ENCODE measurements around the gene MAP3K12.
A peak's percentile ranks its signal among the peaks of the same experiment; 100 is the strongest.
"Not testable (repeated sequence)": the region's sequence is repeated elsewhere in the genome, so short reads cannot be mapped to it uniquely, and the experiment has no call there.

Gene MAP3K12, protein sequence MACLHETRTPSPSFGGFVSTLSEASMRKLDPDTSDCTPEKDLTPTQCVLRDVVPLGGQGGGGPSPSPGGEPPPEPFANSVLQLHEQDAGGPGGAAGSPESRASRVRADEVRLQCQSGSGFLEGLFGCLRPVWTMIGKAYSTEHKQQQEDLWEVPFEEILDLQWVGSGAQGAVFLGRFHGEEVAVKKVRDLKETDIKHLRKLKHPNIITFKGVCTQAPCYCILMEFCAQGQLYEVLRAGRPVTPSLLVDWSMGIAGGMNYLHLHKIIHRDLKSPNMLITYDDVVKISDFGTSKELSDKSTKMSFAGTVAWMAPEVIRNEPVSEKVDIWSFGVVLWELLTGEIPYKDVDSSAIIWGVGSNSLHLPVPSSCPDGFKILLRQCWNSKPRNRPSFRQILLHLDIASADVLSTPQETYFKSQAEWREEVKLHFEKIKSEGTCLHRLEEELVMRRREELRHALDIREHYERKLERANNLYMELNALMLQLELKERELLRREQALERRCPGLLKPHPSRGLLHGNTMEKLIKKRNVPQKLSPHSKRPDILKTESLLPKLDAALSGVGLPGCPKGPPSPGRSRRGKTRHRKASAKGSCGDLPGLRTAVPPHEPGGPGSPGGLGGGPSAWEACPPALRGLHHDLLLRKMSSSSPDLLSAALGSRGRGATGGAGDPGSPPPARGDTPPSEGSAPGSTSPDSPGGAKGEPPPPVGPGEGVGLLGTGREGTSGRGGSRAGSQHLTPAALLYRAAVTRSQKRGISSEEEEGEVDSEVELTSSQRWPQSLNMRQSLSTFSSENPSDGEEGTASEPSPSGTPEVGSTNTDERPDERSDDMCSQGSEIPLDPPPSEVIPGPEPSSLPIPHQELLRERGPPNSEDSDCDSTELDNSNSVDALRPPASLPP

DNA sequence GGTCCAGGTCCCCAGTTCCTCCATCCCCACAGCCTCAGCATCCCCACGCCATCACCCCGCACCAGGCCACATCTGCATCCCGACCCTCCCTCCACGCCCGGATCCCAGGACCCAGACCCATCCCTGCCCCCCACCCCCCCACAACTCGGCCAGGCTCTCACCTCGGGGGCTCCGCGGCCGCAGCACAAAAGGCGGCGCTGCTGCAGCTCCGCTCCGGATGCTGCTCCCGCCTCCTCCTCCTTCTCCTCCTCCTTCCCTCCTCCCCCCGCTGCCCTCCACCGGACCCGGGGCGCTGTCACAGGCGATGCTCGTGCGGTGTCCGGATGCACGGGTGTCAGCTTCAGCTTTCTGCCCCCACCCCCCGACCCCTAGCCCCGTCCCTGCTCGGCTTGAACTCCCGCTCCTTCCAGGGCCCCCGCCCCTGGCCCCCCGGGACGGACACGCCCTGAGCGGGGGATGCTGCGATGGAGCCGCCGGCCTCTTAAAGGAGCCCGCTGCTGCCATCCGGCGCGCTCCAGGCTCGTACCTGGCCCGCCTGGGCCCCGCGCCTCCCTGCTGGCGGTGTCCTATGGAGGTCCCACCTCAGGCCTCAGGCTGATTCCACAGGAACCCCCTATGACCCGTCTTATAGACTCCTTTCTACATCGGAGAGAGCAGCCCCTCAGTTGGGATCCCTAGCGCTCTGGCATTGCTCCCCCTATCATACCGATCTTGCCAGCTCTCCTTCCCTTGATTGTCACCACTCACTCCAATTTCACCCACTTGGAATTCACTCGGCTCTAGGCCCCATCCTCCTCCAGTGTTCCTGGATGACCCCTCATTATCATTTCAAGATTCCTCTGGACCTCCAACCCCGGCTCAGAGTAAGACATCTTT lies at the start of gene MAP3K12:
TSS of gene MAP3K12 (minus strand) at position 193 of the 876 bp plus-strand sequence. CDS start 12,067 bp downstream, outside the sequence.
- peak; percentile 65 for DNase-seq

DNA sequence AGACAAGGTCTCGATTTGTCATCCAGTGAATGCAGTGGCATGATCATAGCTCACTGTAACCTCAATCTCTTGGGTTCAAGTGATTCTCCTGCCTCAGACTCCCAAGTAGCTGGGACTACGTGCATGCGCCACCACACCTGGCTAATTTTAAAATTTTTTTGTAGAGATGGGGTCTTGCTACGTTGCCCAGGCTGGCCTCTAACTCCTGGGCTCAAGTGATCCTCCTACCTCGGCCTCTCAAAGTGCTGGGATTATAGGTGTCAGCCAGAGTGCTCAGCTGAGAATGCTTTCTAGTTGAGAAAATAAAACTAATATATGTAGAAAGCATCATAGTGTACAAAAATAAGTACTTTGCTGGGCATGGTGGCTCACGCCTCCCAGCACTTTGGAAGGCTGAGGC lies 49.1 kb upstream of the MAP3K12 start:
- not testable (repeated sequence) for DNase-seq

DNA sequence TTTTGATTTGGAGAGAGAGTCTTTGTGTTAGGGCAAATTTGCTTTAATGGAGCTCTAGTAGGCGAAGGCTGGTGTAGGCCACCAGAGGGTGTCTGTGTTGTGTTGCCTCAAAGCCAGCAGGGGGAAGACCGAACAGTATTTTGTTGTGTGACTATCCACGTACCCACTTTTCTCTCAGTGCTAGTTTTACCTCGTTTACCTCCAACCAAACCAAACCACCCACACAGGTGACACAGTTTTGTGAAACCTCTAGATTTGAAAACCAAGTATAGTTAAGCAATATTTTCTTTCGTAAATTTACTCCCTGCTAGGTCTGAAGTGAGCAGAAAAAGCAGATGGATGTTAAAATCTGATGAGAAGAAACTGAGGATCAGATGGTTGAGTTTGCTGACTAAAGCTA lies 44.3 kb upstream of the MAP3K12 start:
- DNase-seq: peak; percentile 43

DNA sequence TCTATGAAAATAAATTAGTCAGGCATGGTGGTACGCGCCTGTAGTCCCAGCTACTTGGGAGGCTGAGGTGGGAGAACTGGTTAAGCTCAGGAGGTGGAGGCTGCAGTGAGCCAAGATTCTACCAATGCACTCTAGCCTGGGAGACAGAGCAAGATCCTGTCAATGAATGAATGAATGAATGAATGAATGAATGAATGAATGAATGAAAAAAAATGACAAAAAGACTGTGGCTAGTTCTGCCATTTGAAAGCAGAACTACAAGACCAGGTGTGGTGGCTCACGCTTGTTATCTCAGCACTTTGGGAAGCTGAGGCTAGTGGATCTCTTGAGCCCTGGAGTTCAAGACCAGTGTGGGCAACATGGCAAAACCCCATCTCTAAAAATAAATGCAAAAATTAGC lies 40.3 kb upstream of the MAP3K12 start:
- DNase-seq: no peak

DNA sequence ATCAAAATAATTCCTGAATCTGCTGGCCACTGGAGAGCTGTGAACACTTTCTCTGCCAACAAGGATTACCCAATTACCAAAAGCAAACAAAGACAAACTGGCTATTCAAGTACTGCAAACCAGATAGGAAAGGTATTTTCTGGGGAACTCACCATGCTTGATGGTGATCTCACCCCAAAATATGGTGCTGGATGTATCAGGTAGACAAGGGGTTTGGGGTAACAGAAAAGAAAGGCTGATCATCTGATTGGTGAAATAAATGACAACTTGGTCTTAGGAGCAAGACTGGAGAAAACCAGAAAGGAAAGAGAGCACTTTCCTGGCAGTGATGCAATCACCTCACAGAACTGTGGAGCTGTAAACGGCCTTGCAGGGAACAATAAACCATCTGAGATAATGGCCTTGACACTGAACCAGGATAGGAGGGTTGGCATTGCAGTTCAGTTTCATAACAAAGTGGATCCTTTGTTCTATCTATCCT lies 39.0 kb upstream of the MAP3K12 start:
- no peak for DNase-seq

DNA sequence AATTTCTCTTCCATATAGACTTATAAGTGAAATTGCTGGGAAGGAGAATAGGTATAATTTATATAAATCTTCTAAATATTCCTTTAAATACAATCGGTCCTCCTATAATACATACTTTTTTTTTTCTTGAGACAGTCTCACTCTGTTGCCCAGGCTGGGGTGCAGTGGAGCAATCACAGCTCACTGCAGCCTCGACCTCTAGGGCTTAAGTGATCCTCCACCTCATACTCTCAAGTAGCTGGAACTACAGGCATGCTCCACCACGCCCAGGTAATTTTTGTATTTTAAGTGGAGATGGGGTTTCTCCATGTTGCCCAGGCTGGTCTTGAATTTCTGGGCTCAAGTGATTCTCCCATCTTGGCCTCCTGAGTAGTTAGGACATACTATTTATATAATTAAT lies 37.7 kb upstream of the MAP3K12 start:
- no peak for DNase-seq

DNA sequence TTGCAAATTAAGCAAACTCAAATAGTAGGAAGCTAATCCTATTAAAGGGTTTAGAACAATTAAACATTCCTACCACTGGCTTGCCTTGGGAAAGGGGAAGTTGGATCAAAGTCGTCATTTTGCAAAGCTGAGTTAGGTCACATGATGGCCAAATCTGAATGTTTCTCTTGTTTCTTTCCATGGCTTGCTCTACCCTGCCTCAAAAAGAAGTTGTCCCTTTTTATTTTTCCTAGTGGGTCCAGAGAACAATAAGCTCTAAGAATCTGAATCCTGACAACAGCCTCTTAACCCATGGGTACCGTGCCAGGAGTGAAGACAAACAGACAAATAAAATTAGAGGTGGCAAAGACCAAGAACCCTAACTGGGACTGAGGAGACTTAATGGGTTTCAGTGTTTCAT lies 34.2 kb upstream of the MAP3K12 start:
- no peak for DNase-seq

DNA sequence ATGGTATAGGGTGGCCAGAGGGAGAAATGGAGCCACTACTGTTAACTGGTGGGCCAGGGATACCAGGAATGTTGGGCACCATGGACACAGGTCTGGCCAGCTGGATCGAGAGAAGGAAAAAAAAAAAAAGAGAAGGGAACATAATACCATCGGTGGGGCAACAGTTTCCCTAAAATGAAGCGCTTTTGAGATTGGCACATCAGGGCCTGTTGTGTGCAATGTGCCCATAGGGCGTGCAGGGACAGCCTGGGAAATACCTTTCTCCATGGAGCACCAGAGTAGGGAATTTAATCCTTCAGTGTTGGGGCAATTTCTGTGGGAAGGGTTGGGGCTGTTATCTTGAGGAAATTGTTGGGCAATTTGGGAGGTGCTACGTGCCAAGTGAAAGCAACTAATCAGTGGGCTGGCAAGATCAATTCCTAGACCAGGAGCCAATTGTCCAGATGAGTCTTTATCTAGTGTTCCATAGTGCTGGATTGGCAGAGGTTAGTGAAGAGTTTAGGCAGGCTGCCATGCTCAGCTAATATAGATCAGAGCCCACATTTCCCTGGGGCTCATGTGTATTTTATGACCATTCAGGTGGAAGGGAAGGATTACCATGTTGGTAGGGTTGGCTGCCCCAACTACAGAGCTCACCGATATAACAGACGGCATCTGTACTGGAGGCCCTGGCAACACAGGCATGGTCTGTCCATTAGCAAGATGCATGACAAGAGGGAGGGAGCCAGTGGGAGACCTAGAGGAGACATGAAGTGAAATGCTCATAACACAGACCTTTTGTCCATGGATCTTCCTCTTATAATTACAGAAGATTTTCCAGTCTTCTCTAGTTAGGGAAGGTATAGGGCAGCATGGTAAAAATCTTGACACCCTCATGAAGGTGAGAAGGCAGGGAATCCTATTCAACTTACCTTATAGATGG lies 33.5 kb upstream of the MAP3K12 start:
- DNase-seq: no peak

DNA sequence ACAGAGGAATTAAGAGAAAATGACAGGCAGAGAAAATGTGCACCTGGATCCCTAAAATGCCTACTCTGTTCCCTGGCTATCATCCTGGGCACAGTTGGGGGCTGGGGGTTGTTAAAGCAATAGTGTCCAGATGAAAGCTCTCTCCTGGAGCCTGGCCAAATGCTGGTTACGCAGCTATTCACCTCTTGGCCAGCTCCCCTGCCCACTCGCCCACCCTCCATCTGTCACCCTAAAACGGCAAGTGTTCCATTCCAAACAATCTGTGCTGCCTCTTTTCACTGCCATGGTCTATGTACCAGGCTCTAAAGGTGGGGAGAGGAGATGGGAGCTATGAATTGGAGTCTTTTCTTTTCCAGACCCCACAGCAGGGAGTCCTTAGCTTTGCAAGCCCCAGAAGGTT lies 32.8 kb upstream of the MAP3K12 start:
- DNase-seq: no peak

DNA sequence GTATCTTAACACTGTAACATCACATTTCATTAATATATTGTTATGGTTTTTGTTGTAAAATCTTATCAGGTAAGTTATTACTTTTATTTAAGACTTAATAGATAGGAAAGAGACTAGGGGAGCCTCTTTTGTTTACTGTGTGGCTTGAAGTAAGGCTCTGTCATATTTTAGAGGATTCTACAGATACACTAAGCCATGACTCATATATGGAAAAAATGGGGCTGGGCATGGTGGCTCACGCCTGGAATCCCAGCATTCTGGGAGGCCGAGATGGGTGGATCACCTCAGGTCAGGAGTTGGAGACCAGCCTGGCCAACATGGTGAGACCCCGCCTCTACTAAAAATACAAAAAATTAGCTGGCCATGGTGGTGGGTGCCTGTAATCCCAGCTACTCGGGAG lies 31.7 kb upstream of the MAP3K12 start:
- no peak for DNase-seq

DNA sequence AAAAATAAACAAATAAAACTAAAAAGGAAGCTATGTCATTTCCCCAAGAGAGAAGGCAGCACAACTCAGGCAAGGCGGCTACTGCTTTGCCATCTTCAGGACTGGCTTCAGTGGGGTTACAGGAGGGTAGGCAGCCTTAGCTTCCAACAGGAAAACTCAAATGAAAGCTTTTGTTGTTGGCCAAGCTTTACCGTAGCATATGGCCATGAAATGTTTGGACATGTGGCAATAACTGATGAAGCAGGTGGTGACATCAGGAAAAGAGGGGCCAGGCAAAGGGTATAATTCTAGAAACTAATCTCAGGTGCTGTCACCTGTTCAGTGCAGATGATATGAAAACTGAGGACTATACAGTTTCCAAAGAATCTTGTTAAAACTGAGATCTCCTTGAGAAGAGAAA lies 30.8 kb upstream of the MAP3K12 start:
- DNase-seq: no peak

DNA sequence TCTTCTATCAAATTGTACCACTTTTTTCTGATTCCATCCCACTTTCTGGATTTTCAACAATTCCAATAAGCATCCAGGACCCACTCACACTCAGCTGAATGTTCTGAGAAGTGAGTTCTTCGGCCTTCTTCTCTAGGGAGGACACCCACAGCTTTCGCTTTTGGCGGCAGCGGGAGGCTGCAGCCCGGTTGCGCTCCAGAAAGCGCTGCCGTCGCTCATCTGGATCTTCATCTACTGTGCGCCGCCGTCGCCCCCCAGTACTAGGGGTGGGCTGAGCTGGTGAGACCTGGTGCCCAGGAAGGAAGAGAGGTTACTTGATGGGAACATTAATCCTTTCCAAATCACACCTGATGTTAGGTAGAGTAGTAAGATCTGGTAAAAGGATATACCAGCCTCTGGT lies 25.2 kb upstream of the MAP3K12 start:
- DNase-seq: no peak

DNA sequence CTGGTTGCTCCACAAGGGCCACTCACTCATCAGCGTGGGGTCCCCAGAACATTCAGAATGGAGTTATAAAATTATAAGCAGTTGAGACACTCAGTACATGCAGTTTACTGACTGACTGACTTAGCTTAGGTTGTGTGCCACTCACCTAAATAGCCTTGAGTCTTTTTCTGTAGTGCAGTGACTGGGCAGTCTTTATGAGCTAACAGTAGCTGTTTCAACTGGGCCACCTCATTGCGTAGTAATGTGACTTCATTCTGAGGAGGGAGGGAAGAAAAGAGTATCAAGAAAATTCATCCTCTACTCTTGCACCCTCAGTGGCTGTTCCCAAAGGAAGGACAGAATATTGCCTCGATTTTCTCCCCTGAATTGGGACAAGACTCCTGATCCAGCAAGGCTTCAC lies 23.9 kb upstream of the MAP3K12 start:
- no peak for DNase-seq

DNA sequence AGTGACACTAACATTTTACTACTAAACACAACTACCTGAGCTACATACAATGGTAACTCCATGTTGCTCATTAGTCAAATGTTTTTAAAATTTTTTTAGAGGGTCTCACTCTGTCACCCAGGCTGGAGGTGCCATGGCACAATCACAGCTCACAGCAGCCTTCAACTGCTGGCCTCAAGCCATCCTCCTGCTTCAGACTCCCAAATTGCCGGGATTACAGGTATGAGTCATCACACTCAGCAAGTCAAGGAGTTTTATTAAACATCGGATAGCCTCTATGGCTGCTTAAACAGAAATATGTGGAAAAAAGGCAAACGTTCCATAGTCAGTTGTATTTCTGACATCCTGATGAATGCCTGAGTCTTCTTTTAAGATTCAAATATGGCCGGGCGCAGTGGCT lies 19.1 kb upstream of the MAP3K12 start:
- DNase-seq: no peak

DNA sequence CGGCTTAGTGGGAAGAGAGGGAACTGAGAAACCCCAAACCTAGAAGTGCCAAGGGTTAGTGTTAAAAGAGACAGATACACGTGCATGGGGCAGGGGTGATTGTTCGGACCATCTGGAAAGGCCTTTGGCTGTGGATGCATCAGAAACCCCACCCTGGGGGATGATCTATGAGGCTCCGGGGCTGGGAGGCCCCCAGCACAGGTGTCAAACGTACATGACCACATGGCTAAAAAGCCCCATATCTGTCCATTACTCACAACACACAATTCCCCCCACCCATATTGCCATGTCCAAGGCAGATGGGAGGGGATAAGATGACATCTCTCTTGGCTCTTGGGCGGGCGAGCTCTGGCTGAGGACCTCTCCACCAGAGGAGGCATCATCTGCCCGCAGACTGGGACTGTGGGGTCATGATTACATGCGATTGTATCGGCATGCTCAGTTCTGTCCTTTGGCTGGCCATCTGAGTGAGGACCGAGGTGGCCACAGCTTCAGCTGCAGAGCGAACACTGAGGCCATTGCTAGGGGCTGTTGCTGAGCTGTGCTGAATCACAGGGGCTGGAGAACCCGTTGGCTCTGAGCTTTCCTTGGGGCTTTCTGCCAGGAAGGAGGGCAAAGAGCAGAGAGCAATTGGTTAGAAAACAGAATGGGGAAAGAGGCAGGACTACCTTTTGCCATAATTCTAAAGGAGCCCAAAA lies 17.6 kb upstream of the MAP3K12 start:
- DNase-seq: no peak

DNA sequence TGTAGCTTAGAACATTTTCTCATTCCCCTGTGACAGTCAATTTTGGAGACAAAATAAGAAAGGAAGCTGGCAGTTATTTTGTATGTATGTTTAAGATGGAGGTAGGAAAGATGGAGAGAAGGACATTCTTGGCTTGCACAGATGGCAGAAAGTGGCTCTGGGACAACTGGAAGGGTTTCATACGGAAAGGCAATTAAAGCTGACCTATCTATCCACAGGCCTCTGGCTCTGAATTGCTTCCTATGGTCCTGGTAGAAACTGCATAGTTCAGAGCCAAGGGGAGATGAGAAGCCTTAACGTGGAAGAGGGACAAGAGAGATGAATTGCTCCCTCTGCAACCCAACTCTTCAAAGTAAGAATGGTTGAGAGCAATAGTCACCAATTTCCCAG lies 16.0 kb upstream of the MAP3K12 start:
- DNase-seq: no peak

DNA sequence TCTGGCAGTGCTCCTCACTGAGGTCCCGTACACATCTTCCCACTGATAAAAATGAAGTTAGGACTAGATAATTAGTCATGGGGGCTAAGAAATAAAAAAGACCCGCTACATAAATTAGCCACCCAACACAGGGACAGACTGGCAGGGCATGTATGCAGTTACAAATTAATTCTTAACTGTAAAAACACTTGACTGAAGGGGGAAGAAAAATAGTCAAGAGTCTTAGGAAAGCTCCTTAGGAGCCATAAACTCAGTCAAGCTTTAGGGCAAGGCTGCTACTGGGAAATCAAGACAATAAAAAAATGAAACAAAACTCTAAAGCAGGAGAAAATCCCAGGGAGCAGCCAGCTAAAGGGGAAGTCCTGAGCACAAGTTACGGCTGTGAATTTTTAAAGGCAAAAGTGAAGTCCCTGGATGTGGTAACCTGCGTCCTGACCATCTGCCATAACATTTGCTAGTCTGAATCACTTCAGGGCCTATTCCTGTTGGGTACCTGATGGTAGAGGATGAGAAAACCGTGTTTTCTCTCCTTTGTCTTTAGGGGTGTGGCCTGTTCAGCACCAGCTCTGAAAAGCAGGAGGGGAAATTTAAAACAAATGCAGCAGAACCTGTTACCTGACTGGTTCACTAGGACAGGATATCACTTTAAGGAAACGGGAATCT lies 15.5 kb upstream of the MAP3K12 start:
- no peak for DNase-seq

DNA sequence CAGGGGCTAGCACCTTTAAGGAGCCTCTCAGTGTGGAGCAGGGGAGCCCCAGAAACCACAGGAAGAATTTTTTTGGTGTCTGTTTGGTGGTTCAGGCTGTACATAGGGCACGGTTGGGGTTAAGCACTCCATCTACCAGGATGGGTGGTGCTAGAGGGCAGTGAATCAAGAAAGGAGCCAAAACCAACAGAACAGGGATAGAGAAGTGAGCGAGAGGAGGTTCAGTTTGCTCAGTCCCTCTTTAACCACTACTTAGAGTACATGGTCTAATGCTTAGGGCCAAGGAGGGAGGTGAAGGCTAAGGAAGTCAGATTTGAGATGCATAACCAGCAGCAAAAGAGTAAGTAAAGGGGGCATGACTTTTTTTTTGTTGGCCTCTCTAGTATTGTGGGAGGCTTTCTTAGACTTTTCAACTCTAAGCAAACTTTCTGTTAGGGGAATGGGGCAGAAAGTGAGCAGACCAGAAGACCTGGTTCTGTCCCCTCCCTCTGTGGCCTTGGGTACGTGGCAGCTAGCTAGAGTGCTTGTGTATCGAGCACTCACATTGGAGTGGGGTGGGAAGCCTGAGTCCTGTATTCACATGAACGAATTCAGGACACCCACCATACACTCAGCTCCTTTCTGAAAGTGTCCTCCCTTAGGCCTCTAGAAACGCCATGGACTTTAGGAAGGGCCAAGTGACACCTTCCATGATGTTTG lies 14.6 kb upstream of the MAP3K12 start:
- DNase-seq: no peak

DNA sequence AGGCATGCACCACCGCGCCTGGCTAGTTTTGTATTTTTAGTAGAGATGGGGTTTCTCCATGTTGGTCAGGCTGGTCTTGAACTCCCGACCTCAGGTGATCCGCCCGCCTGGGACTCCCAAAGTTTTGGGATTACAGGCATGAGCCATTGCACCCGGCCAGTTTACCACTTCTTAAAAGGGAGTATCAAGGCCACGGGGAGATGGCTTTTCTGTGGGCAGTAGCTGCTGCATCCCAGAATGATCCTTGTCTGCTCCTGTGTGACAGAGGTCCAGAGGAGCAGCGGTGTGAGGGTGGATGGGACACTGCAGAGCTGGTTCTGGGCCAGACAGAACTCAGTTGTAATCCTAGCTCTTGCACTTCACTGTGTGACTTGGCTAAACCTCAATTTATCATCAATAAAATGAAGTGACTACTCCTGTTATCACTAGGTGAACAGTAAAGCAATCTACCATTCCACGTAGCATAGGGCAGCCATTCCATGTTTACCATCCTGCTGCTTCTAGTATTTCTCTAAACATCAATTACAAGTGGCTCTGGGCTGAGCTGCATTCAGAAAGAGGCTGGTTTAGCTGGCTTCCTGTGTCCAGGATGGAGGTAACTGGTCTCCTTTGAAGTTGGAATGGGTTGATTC lies 11.0 kb upstream of the MAP3K12 start:
- no peak for DNase-seq

Measured in stimulated activated CD4-positive, alpha-beta T cell treated with anti-CD3 and anti-CD28 coated beads, Interleukin-4, amount 100 ng/mL, for 1 hour (primary cell).